Sigmoid colon (tissue), 3 donors: Measurements from ENCODE around the gene PCBD1.

Experiments used
- CTCF ChIP-seq, 4 experiments: fragments of 450-650 bp in 3 of 4; fragments of 200-600 bp in 1 of 4; IDR thresholded peaks; one replicate each; pipeline ENCODE4 v1.5.1; 2016 to 2019; ENCODE audit warnings: antibody characterized with exemption in 4 of 4, mild to moderate bottlenecking in 3 of 4, moderate library complexity in 2 of 4
- POLR2A ChIP-seq, 2 donors: fragments of 450-650 bp; IDR thresholded peaks; one replicate each; pipeline ENCODE4 v1.6.1; 2016; ENCODE audit warnings: antibody characterized with exemption in 2 of 2, mild to moderate bottlenecking in 2 of 2, moderate library complexity in 2 of 2

DNA sequence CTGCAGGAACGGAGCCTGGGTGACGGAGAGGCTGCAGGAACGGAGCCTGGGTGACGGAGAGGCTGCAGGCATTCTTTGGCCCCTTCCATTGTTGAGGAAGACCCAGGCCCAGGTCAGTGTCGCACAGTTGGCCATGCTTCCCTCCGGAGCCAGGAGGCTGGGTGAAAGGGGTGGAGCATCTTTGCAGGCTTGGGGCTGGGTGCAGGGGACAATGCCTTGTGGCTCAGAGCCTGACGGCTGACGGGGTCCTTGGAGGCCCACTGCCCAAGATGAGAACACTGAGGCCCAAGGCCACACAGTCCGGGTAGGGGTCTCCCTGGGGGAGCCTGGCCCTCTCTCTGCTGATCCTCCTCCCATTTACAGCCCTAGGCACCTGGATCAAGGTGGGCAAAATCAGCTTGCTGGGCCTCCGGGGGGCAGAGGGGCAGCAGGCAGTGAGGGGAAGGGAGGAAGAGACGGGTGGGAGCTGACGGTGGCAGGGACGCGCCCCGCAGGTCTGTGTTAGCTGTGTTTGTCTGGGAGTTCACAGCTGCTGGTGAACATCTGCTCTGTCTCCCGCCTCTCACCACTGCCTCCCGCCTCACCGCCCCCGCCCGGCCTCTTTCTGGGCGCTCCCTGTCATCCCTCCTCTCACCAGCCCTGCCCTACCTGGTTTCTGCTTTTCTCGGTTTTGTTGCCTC lies 30.6 kb upstream of the PCBD1 start:
- no peak for TF ChIP-seq POLR2A (IDR thresholded peaks at IDR 0.05)
- no peak for TF ChIP-seq CTCF (IDR thresholded peaks at IDR 0.05)
